OCI-LY7 (cell line): ENCODE measurements around the gene VAV1. TPM values are rescaled to one million over a fixed set of nuclear protein-coding genes. Genes with fewer than 3 reads are reported as not detected.

Source experiments
- BruUV-seq: library from RNA; stranded (reverse); fragments of 400-500 nt; replicated peaks from 2 replicates; lab custom pipeline; 2021; lab: Mats Ljungman, UMichigan
- CTCF ChIA-PET: fragments of 300-600 bp; sonication (Branson Sonifier 250); formaldehyde crosslinking; loops from one replicate; lab custom pipeline; 2022; ENCODE audit warnings: antibody characterized with exemption; ENCODE audit not compliant: unreplicated experiment; lab: Charles Lee
- POLR2A ChIA-PET: fragments of 300-600 bp; sonication (Branson Sonifier 250); formaldehyde crosslinking; loops from one replicate; lab custom pipeline; 2022; ENCODE audit warnings: antibody characterized with exemption; lab: Charles Lee
- DNase-seq: peaks from one replicate; pipeline ENCODE4 v3.0.0-alpha.2; 2015; ENCODE audit warnings: low spot score
- H2AFZ ChIP-seq: fragments of 200-600 bp; sonication (generic), shearing (Covaris generic); 2 replicates; pipeline ENCODE4 v1.6.1; 2014; ENCODE audit warnings: mild to moderate bottlenecking, antibody characterized with exemption, low read length, moderate library complexity
- H3K27ac ChIP-seq: fragments of 200-600 bp; sonication (generic); 2 replicates; pipeline ENCODE4 v1.5.1; 2014; ENCODE audit warnings: mixed run types, low read depth, mild to moderate bottlenecking, moderate library complexity, low read length, inconsistent platforms; ENCODE audit not compliant: poor library complexity, severe bottlenecking
- H3K36me3 ChIP-seq: fragments of 200-600 bp; sonication (generic); 2 replicates; pipeline ENCODE4 v1.6.1; 2014; ENCODE audit warnings: mild to moderate bottlenecking, antibody characterized with exemption, low read length, moderate library complexity, mixed read lengths; ENCODE audit not compliant: insufficient read depth
- H3K4me1 ChIP-seq: fragments of 200-600 bp; sonication (generic); 2 replicates; pipeline ENCODE4 v1.5.1; 2014; ENCODE audit warnings: mild to moderate bottlenecking, low read length; ENCODE audit not compliant: insufficient read depth, poor library complexity, severe bottlenecking
- H3K4me2 ChIP-seq: fragments of 200-600 bp; sonication (generic); 2 replicates; pipeline ENCODE4 v1.6.1; 2014; ENCODE audit warnings: mild to moderate bottlenecking, low read length
- H3K4me3 ChIP-seq: fragments of 200-600 bp; sonication (generic); 2 replicates; pipeline ENCODE4 v1.5.1; 2014; ENCODE audit warnings: mild to moderate bottlenecking, low read depth, low read length; ENCODE audit not compliant: poor library complexity, severe bottlenecking
- H3K79me2 ChIP-seq: fragments of 200-600 bp; sonication (generic); 2 replicates; pipeline ENCODE4 v1.6.1; 2016; ENCODE audit warnings: low read depth, mild to moderate bottlenecking, low read length, moderate library complexity, mixed read lengths; ENCODE audit not compliant: insufficient read depth
- H3K9me2 ChIP-seq: fragments of 200-600 bp; sonication (generic); 2 replicates; pipeline ENCODE4 v1.6.1; 2016; ENCODE audit warnings: mild to moderate bottlenecking, low read length, mixed read lengths; ENCODE audit not compliant: insufficient read depth
- H3K9me3 ChIP-seq: fragments of 200-600 bp; sonication (generic); 2 replicates; pipeline ENCODE4 v1.6.1; 2014; ENCODE audit warnings: mild to moderate bottlenecking, mixed run types, low read length, mixed read lengths
- H4K20me1 ChIP-seq: fragments of 200-600 bp; sonication (generic); 2 replicates; pipeline ENCODE4 v1.6.1; 2014; ENCODE audit warnings: mild to moderate bottlenecking, antibody characterized with exemption, low read length, moderate library complexity, mixed read lengths; ENCODE audit not compliant: insufficient read depth
- EZH2phosphoT487 ChIP-seq: fragments of 200-600 bp; sonication (generic); IDR thresholded peaks from 2 replicates; pipeline ENCODE4 v1.6.1; 2018; ENCODE audit warnings: low read depth, borderline replicate concordance, mild to moderate bottlenecking, mixed run types, antibody characterized with exemption, low read length, moderate library complexity, mixed read lengths
- intact Hi-C: fragments of 100-400 bp; cut with micrococcal nuclease; formaldehyde crosslinking; loops from one replicate; pipeline ENCODE4 v1.10.0; 2022; ENCODE audit not compliant: unreplicated experiment
- total RNA-seq, 2 experiments: library from RNA; depleted of rRNA in 1 of 2; stranded (reverse); fragments of >200 nt in 1 of 2; shearing (Covaris generic) in 1 of 2; gene quantifications; 2 replicates each; pipeline ENCODE4 v1.2.3, GENCODE V29; 2014 to 2022
- TF ChIP-seq, protein P1 (sequence below): fragments of 200-600 bp; sonication (generic); conservative IDR thresholded peaks from 2 replicates; pipeline ENCODE4 v1.5.1; 2014; ENCODE audit warnings: mild to moderate bottlenecking, antibody characterized with exemption, low read length, moderate library complexity, mixed read lengths

VAV1 gene
- total RNA-seq, 2 experiments from 2014 or later = 90.7 to 107 TPM

DNA sequence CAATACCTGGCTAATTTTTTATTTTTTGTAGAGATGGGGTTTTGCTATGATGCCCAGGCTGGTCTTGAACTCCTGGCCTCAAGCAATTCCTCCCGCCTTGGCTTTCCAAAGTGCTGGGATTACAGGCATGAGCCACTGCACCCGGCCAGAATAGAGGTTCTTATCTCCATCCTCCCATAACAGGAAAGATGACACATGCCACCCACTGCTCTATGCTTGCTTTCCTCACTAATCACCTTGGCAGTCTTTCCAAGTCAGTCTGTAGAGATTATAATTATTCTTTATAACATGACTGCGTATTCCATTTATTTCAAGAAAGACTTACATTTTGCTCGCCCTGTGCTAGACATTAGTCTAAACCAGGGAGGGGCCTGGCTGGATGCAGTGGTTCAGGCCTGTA lies 6.7 kb downstream of the VAV1 start:
- no peak for DNase-seq
- POLR2A ChIA-PET = interaction anchor here (0.6 kb wide), 1 partner anchor 1196 kb away, joined by 3 read pairs; no protein-coding TSS in a partner anchor
- no peak overlapping the region for H3K27ac ChIP-seq
- H3K9me3 ChIP-seq = no peaks in the 10 kb centered on the region
- H3K4me1 ChIP-seq = peaks cover 47% of the 10 kb centered on the region
- intact Hi-C loops = no loop called here
- no peak for TF ChIP-seq EZH2phosphoT487
- TF ChIP-seq, protein P1, sequence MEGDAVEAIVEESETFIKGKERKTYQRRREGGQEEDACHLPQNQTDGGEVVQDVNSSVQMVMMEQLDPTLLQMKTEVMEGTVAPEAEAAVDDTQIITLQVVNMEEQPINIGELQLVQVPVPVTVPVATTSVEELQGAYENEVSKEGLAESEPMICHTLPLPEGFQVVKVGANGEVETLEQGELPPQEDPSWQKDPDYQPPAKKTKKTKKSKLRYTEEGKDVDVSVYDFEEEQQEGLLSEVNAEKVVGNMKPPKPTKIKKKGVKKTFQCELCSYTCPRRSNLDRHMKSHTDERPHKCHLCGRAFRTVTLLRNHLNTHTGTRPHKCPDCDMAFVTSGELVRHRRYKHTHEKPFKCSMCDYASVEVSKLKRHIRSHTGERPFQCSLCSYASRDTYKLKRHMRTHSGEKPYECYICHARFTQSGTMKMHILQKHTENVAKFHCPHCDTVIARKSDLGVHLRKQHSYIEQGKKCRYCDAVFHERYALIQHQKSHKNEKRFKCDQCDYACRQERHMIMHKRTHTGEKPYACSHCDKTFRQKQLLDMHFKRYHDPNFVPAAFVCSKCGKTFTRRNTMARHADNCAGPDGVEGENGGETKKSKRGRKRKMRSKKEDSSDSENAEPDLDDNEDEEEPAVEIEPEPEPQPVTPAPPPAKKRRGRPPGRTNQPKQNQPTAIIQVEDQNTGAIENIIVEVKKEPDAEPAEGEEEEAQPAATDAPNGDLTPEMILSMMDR = no peak
- CTCF ChIA-PET = no interaction called here
- BruUV-seq = no TSS peak
- H2AFZ ChIP-seq = no peak overlapping the region
- peaks cover 97% of the 10 kb centered on the region for H3K79me2 ChIP-seq
- H4K20me1 ChIP-seq = 0 out of 2 replicates have a peak, but pooled peaks cover 7% of the 10 kb centered on the region
- H3K36me3 ChIP-seq = peaks cover 82% of the 10 kb centered on the region
- H3K4me2 ChIP-seq = peak overlapping the region; percentile 10; the same call in 1 of the 2 replicates
- H3K9me2 ChIP-seq = no peaks in the 10 kb centered on the region
- no peak overlapping the region for H3K4me3 ChIP-seq

DNA sequence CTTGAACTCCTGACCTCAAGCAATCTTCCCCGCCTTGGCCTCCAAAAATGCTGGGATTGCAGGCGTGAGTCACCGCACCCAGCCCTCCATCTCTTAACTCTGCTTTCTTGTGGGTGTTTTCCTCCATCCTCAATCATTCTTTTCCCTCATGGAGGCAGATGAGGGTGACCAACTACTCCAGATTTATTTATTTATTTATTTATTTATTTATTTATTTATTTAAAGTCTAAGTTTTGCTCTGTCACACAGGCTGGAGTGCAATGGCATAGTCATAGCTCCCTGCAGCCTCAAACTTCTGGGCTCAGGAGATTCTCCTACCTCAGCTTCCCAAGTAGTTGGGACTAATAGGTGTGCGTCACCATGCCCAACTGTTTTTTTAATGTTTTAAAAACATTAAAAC lies 14.9 kb downstream of the VAV1 start:
- DNase-seq = no peak
- H3K9me2 ChIP-seq = no peaks in the 10 kb centered on the region
- no peak overlapping the region for H3K4me3 ChIP-seq
- CTCF ChIA-PET = no interaction called here
- POLR2A ChIA-PET = no interaction called here
- H3K79me2 ChIP-seq = peaks cover 82% of the 10 kb centered on the region
- H4K20me1 ChIP-seq = no peaks in the 10 kb centered on the region
- no TSS peak for BruUV-seq
- intact Hi-C loops = no loop called here
- no peak overlapping the region for H3K27ac ChIP-seq
- peaks cover 6% of the 10 kb centered on the region for H3K4me1 ChIP-seq
- H3K36me3 ChIP-seq = peaks cover 79% of the 10 kb centered on the region
- TF ChIP-seq EZH2phosphoT487 = no peak
- no peaks in the 10 kb centered on the region for H3K9me3 ChIP-seq
- no peak overlapping the region for H2AFZ ChIP-seq
- H3K4me2 ChIP-seq = no peak overlapping the region

- intact Hi-C loops = no loop called here
- peaks cover 6% of the 10 kb centered on the region for H3K4me1 ChIP-seq
- ChIA-PET CTCF (no interaction called here), POLR2A (interaction anchor here (0.7 kb wide), 1 partner anchor 45 kb away, joined by 3 read pairs; no protein-coding TSS in a partner anchor)
- H3K27ac ChIP-seq = no peak overlapping the region
- no peaks in the 10 kb centered on the region for H3K9me3 ChIP-seq
- H3K4me3 ChIP-seq = no peak overlapping the region
- H3K79me2 ChIP-seq = peaks cover 79% of the 10 kb centered on the region
- no TSS peak for BruUV-seq
- H3K36me3 ChIP-seq = peaks cover 85% of the 10 kb centered on the region
- TF ChIP-seq, protein P1 = no peak
- no peak for TF ChIP-seq EZH2phosphoT487
- H4K20me1 ChIP-seq = no peaks in the 10 kb centered on the region
- H2AFZ ChIP-seq = no peak overlapping the region
- no peak overlapping the region for H3K4me2 ChIP-seq
- no peak for DNase-seq
- no peaks in the 10 kb centered on the region for H3K9me2 ChIP-seq
These were observed 16.4 kb downstream of the VAV1 start for GRCh38 chr19:6788896-6789295.
